ENCODE results near the gene ZCCHC9.

ZCCHC9 gene

GRCh38 chr5:81354093-81354492 is 52.7 kb downstream of the ZCCHC9 start:
- no CpG with 5 or more reads among the region's 2 CpGs for WGBS (ENCODE audit: insufficient coverage, insufficient read length)
- H3K4me1 ChIP-seq (ENCODE audit: control insufficient read depth, insufficient read depth, low read length) = peaks cover 2% of the 10 kb centered on the region; the same call in 1 of the 2 replicates

GRCh38 chr5:81355291-81356251 is 54.2 kb downstream of the ZCCHC9 start:
- Histone ChIP-seq H3K4me1 (ENCODE audit: control insufficient read depth, insufficient read depth, low read length) (peaks cover 3% of the 10 kb centered on the region; the same call in 1 of the 2 replicates), H3K4me3 (ENCODE audit: low read length) (no peak overlapping the region), H3K36me3 (ENCODE audit: control insufficient read depth, insufficient read depth, low read length) (no peaks in the 10 kb centered on the region), H3K27me3 (ENCODE audit: control insufficient read depth, insufficient read depth, low read length) (no peaks in the 10 kb centered on the region; the same call in 1 of the 2 replicates), H3K9me3 (ENCODE audit: control insufficient read depth, insufficient read depth, low read length) (no peaks in the 10 kb centered on the region), H3K27ac (ENCODE audit: low read length) (no peak overlapping the region)
- no peak for DNase-seq (ENCODE audit: low read depth, low spot score)
- WGBS (ENCODE audit: insufficient coverage, insufficient read length) = no CpG with 5 or more reads among the region's 11 CpGs

More at GRCh38 chr5:81354093-81354492, 52.7 kb downstream of the ZCCHC9 start:
- DNase-seq (ENCODE audit: low read depth, low spot score) = no peak
- Histone ChIP-seq H3K4me3 (ENCODE audit: low read length) (no peak overlapping the region), H3K27ac (ENCODE audit: low read length) (no peak overlapping the region), H3K27me3 (ENCODE audit: control insufficient read depth, insufficient read depth, low read length) (no peaks in the 10 kb centered on the region), H3K36me3 (ENCODE audit: control insufficient read depth, insufficient read depth, low read length) (no peaks in the 10 kb centered on the region), H3K9me3 (ENCODE audit: control insufficient read depth, insufficient read depth, low read length) (no peaks in the 10 kb centered on the region)

GRCh38 chr5:81359108-81359507 is 57.7 kb downstream of the ZCCHC9 start:
- no peak overlapping the region for H3K4me3 ChIP-seq (ENCODE audit: low read length)
- peaks cover 3% of the 10 kb centered on the region; the same call in 1 of the 2 replicates for H3K4me1 ChIP-seq (ENCODE audit: control insufficient read depth, insufficient read depth, low read length)
- no peak overlapping the region for H3K27ac ChIP-seq (ENCODE audit: low read length)
- WGBS (ENCODE audit: insufficient coverage, insufficient read length) = no CpG with 5 or more reads among the region's 5 CpGs
- no peaks in the 10 kb centered on the region for H3K9me3 ChIP-seq (ENCODE audit: control insufficient read depth, insufficient read depth, low read length)
- DNase-seq (ENCODE audit: low read depth, low spot score) = no peak
- no peaks in the 10 kb centered on the region for H3K36me3 ChIP-seq (ENCODE audit: control insufficient read depth, insufficient read depth, low read length)
- no peaks in the 10 kb centered on the region; the same call in 1 of the 2 replicates for H3K27me3 ChIP-seq (ENCODE audit: control insufficient read depth, insufficient read depth, low read length)

GRCh38 chr5:81359881-81360280 is 58.5 kb downstream of the ZCCHC9 start:
- Histone ChIP-seq H3K9me3 (ENCODE audit: control insufficient read depth, insufficient read depth, low read length) (no peaks in the 10 kb centered on the region), H3K27me3 (ENCODE audit: control insufficient read depth, insufficient read depth, low read length) (no peaks in the 10 kb centered on the region; the same call in 1 of the 2 replicates), H3K27ac (ENCODE audit: low read length) (no peak overlapping the region), H3K4me1 (ENCODE audit: control insufficient read depth, insufficient read depth, low read length) (peaks cover 3% of the 10 kb centered on the region; the same call in 1 of the 2 replicates), H3K4me3 (ENCODE audit: low read length) (no peak overlapping the region), H3K36me3 (ENCODE audit: control insufficient read depth, insufficient read depth, low read length) (no peaks in the 10 kb centered on the region)
- WGBS (ENCODE audit: insufficient coverage, insufficient read length) = no CpG with 5 or more reads among the region's 2 CpGs
- no peak for DNase-seq (ENCODE audit: low read depth, low spot score)

- Histone ChIP-seq H3K4me3 (ENCODE audit: low read length) (no peak overlapping the region), H3K27ac (ENCODE audit: low read length) (no peak overlapping the region), H3K36me3 (ENCODE audit: control insufficient read depth, insufficient read depth, low read length) (no peaks in the 10 kb centered on the region), H3K4me1 (ENCODE audit: control insufficient read depth, insufficient read depth, low read length) (peaks cover 3% of the 10 kb centered on the region; the same call in 1 of the 2 replicates), H3K9me3 (ENCODE audit: control insufficient read depth, insufficient read depth, low read length) (no peaks in the 10 kb centered on the region), H3K27me3 (ENCODE audit: control insufficient read depth, insufficient read depth, low read length) (no peaks in the 10 kb centered on the region; the same call in 1 of the 2 replicates)
- WGBS (ENCODE audit: insufficient coverage, insufficient read length) = no CpG with 5 or more reads among the region's 4 CpGs
- DNase-seq (ENCODE audit: low read depth, low spot score) = no peak
Measured at GRCh38 chr5:81360640-81361039, 59.3 kb downstream of the ZCCHC9 start.

GRCh38 chr5:81361600-81361999 is 60.2 kb downstream of the ZCCHC9 start:
- no CpG with 5 or more reads among the region's 2 CpGs for whole genome bisulfite sequencing (ENCODE audit: insufficient coverage, insufficient read length)
- DNase-seq (ENCODE audit: low read depth, low spot score) = no peak
- peaks cover 3% of the 10 kb centered on the region; the same call in 1 of the 2 replicates for H3K4me1 ChIP-seq (ENCODE audit: control insufficient read depth, insufficient read depth, low read length)

More at GRCh38 chr5:81361600-81361999, 60.2 kb downstream of the ZCCHC9 start:
- Histone ChIP-seq H3K27me3 (ENCODE audit: control insufficient read depth, insufficient read depth, low read length) (no peaks in the 10 kb centered on the region; the same call in 1 of the 2 replicates), H3K27ac (ENCODE audit: low read length) (no peak overlapping the region), H3K4me3 (ENCODE audit: low read length) (no peak overlapping the region), H3K9me3 (ENCODE audit: control insufficient read depth, insufficient read depth, low read length) (no peaks in the 10 kb centered on the region), H3K36me3 (ENCODE audit: control insufficient read depth, insufficient read depth, low read length) (no peaks in the 10 kb centered on the region)
